HUES48 (cell line): ENCODE results near the gene HEG1.
"Not testable (repeated sequence)": the region's sequence is repeated elsewhere in the genome, so short reads cannot be mapped to it uniquely, and the experiment has no call there.

ENCODE experiments used
- H3K27ac ChIP-seq: one replicate; pipeline ENCODE4 v1.7.0; 2013; ENCODE audit warnings: low read depth, low read length, inconsistent platforms
- H3K27me3 ChIP-seq: 2 replicates; pipeline ENCODE4 v1.6.1; 2013; ENCODE audit warnings: mild to moderate bottlenecking, low read length; ENCODE audit not compliant: control insufficient read depth, insufficient read depth
- H3K36me3 ChIP-seq: 2 replicates; pipeline ENCODE4 v1.6.1; 2013; ENCODE audit warnings: low read length; ENCODE audit not compliant: control insufficient read depth, insufficient read depth
- H3K4me1 ChIP-seq: 2 replicates; pipeline ENCODE4 v1.6.1; 2013; ENCODE audit warnings: mild to moderate bottlenecking, low read length; ENCODE audit not compliant: control insufficient read depth, insufficient read depth
- H3K4me3 ChIP-seq: 2 replicates; pipeline ENCODE4 v1.5.1; 2013; ENCODE audit warnings: mild to moderate bottlenecking, low read depth, low read length
- H3K9ac ChIP-seq: 2 replicates; pipeline ENCODE4 v1.6.1; 2013; ENCODE audit warnings: mild to moderate bottlenecking, low read depth, low read length, moderate library complexity
- H3K9me3 ChIP-seq: 2 replicates; pipeline ENCODE4 v1.6.1; 2013; ENCODE audit warnings: low read length; ENCODE audit not compliant: control insufficient read depth, insufficient read depth

HEG1 gene

DNA sequence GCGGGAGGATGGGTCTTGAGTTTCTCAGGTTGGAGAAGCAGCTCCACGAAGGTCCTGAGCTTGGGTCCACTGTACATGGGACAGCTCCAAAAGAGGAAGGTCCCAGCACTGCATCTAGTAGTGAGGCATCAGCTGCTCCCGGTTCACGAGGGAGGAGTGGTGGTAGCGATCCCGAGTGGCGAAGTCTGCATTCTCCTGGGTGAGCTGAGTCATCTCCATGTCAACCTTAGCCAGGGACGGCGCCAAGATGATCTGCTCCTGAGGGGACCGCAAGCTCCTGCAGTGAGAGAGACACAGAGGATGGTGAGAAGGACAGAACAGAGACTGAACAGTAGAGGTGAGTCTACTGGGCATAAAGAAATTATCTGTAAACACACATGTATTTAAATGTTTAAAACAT is 28.0 kb upstream of the HEG1 start:
- Histone ChIP-seq H3K36me3 (peaks cover 25% of the 10 kb centered on the region; the same call in 1 of the 2 replicates), H3K27me3 (no peaks in the 10 kb centered on the region), H3K9me3 (no peaks in the 10 kb centered on the region), H3K9ac (no peak overlapping the region), H3K27ac (no peak overlapping the region), H3K4me1 (no peaks in the 10 kb centered on the region), H3K4me3 (no peak overlapping the region)

DNA sequence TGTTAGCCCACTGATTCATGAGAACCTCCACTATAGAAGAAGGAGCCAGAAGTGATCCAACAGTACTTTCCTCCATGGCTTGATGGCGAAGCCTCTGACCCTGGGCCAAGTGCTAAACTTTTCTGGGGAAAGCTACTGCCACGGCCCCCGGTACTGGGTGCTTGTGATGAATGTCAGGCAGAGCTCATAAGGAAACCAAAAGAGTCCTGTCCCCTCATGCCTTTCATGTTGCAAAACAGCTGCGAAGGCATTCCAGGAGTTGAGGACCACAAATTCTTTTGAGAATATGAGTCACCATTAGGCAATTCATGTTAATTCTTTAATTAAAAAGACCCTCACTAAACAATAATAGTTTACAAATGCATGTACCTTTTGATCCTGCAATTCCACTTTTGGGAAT is 26.5 kb upstream of the HEG1 start:
- not testable (repeated sequence) for H3K27me3 ChIP-seq, H3K4me3 ChIP-seq, H3K9me3 ChIP-seq, H3K4me1 ChIP-seq, H3K27ac ChIP-seq, H3K9ac ChIP-seq
- peaks cover 15% of the 10 kb centered on the region; the same call in 1 of the 2 replicates for H3K36me3 ChIP-seq

DNA sequence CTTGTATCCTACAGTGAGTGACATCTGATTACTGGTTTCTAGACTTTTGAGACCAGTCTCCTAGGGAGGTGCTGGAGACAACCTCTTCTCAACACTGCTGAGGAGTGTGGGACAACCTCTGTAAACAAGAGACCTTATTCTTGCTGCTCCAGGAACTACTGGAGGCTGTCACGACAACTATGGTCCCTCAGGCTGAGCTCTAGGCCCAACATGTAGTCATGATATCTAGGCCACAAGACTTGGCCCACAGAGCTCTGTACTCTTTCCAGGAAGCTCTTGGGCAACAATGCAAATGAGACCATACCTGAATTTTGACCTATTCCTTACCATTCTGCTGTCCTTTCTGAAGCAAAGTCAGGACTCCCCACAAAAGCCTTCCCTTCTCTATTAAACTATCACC is 24.3 kb upstream of the HEG1 start:
- peaks cover 14% of the 10 kb centered on the region; the same call in 1 of the 2 replicates for H3K36me3 ChIP-seq
- no peaks in the 10 kb centered on the region for H3K27me3 ChIP-seq
- H3K9ac ChIP-seq = no peak overlapping the region
- peaks cover 15% of the 10 kb centered on the region; the same call in 1 of the 2 replicates for H3K4me1 ChIP-seq
- no peak overlapping the region for H3K27ac ChIP-seq
- H3K9me3 ChIP-seq = no peaks in the 10 kb centered on the region
- H3K4me3 ChIP-seq = no peak overlapping the region

GRCh38 chr3:125079675-125080045 is 23.9 kb upstream of the HEG1 start:
- Histone ChIP-seq H3K9ac (no peak overlapping the region), H3K4me1 (peaks cover 15% of the 10 kb centered on the region; the same call in 1 of the 2 replicates), H3K27ac (no peak overlapping the region), H3K36me3 (peaks cover 14% of the 10 kb centered on the region; the same call in 1 of the 2 replicates), H3K4me3 (no peak overlapping the region), H3K27me3 (no peaks in the 10 kb centered on the region), H3K9me3 (no peaks in the 10 kb centered on the region)

DNA sequence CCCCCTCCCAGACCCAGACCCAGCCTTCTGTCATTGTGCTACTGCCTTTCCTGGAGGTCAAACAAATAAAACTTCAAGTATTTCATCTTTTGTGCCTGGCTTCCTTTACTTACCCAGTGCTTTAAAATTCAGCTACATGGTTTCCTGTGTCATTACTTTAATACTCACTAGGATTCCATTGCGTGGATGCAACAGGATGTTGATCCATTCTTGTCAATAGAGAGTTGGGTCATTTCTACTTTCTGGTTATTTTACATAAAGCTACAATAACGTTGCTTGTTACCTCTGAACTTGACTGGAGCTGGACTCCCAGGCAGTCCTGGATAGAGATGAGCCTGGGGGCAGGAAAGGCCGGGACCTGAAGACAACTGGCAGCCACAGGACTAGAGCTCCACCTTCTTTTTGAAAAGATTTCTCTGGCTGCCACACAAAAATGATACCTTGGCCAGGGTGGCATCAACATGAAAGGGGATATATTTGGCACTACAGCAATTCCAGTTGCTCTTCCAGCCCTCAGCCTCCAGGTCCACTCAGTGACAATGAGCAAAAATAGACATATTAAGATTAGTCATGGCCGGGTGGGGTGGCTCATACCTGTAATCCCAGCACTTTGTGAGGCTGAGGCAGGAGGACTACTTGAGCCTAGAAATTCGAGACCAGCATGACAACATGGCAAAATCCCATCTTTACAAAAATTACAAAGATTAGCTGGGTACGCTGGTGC is 23.3 kb upstream of the HEG1 start:
- Histone ChIP-seq H3K9ac (no peak overlapping the region), H3K36me3 (peaks cover 14% of the 10 kb centered on the region; the same call in 1 of the 2 replicates), H3K27ac (no peak overlapping the region), H3K4me3 (no peak overlapping the region), H3K4me1 (peaks cover 15% of the 10 kb centered on the region; the same call in 1 of the 2 replicates), H3K27me3 (no peaks in the 10 kb centered on the region), H3K9me3 (no peaks in the 10 kb centered on the region)

DNA sequence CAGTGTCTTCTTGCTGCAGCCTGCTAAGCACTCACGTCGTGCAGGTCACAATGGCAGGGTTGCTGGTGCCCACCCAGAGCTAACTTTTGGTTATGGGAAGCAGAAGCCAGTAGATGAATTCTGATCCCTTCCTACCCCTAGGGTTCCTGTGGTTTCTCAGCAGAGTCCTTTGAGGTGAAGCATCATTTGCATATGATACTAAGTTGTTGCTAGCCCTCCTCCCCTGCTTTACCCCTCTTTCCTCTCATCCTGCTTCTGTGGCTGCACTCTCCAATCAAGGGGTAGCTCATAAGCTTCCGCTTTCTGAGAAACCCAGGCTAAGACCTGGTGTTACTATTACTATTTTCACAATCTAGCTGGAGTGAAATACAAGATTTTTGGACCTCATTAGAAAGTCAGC is 22.1 kb upstream of the HEG1 start:
- Histone ChIP-seq H3K9ac (no peak overlapping the region), H3K4me3 (no peak overlapping the region), H3K27ac (no peak overlapping the region), H3K36me3 (peaks cover 12% of the 10 kb centered on the region; the same call in 1 of the 2 replicates), H3K4me1 (peaks cover 15% of the 10 kb centered on the region; the same call in 1 of the 2 replicates), H3K27me3 (no peaks in the 10 kb centered on the region), H3K9me3 (no peaks in the 10 kb centered on the region)

- Histone ChIP-seq H3K4me3 (no peak overlapping the region), H3K27ac (no peak overlapping the region), H3K4me1 (peaks cover 15% of the 10 kb centered on the region; the same call in 1 of the 2 replicates), H3K27me3 (no peaks in the 10 kb centered on the region), H3K36me3 (peaks cover 12% of the 10 kb centered on the region; the same call in 1 of the 2 replicates), H3K9ac (no peak overlapping the region), H3K9me3 (no peaks in the 10 kb centered on the region)
These were observed 20.7 kb upstream of the HEG1 start for GRCh38 chr3:125076464-125076863.

DNA sequence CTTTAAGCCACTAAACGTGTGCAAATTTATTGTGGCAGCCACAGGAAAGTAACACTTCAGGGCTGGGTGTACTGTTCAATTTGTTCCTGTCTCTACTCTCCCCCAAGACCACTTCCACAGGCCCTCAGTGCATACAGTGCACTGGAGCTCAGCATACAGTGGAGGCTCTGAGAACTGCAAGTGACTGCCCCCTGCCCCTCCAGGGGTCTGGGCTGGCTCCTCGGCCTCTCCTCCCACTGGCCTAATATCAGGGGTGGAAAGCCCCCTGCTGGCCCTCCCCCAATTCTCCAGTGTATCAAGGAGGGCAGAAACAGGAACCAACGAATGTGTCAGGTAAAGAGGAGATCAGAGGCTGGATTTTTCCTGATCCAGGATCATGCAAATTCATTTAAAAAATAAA is 19.9 kb upstream of the HEG1 start:
- Histone ChIP-seq H3K9ac (no peak overlapping the region), H3K9me3 (no peaks in the 10 kb centered on the region), H3K27me3 (no peaks in the 10 kb centered on the region), H3K36me3 (peaks cover 8% of the 10 kb centered on the region; the same call in 1 of the 2 replicates), H3K27ac (no peak overlapping the region), H3K4me1 (peaks cover 15% of the 10 kb centered on the region; the same call in 1 of the 2 replicates), H3K4me3 (no peak overlapping the region)

- H3K9me3 ChIP-seq = no peaks in the 10 kb centered on the region
- H3K4me1 ChIP-seq = peaks cover 15% of the 10 kb centered on the region; the same call in 1 of the 2 replicates
- H3K4me3 ChIP-seq = no peak overlapping the region
- no peaks in the 10 kb centered on the region for H3K36me3 ChIP-seq
- H3K27ac ChIP-seq = no peak overlapping the region
- H3K27me3 ChIP-seq = no peaks in the 10 kb centered on the region
- no peak overlapping the region for H3K9ac ChIP-seq
These were observed 17.7 kb upstream of the HEG1 start for GRCh38 chr3:125073390-125073905.

DNA sequence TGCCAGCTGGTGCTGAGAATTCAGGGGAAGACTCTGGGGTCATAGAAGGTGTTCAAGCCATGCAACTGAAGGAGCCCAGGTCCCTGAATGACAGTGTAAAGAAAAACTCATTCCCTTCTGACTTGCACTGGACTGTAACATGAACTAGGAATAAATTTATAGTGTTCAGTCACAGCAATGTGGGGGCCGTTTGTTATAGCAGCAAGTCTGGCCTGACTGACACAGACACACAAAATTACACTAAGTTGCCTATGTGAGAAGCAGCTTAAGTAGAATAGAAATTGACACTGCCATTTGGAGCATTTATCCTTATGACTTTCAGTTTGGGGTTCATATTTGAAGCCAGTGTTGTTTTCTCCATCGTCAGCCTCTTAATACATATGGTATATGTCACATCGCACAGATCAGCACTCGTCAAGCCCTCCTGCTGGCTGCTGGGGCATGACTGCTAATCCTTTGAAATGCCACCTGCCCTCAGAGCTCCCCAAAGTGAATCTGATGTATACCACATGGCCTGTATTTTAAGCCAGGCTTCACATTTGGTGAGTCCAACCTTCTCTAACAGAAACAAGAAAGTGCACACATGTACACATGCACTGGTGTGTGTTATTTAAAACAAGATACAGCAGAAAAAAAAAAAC is 17.1 kb upstream of the HEG1 start:
- H3K36me3 ChIP-seq = no peaks in the 10 kb centered on the region
- H3K4me1 ChIP-seq = peaks cover 10% of the 10 kb centered on the region; the same call in 1 of the 2 replicates
- H3K9ac ChIP-seq = no peak overlapping the region
- no peaks in the 10 kb centered on the region for H3K27me3 ChIP-seq
- no peak overlapping the region for H3K4me3 ChIP-seq
- no peaks in the 10 kb centered on the region for H3K9me3 ChIP-seq
- no peak overlapping the region for H3K27ac ChIP-seq

DNA sequence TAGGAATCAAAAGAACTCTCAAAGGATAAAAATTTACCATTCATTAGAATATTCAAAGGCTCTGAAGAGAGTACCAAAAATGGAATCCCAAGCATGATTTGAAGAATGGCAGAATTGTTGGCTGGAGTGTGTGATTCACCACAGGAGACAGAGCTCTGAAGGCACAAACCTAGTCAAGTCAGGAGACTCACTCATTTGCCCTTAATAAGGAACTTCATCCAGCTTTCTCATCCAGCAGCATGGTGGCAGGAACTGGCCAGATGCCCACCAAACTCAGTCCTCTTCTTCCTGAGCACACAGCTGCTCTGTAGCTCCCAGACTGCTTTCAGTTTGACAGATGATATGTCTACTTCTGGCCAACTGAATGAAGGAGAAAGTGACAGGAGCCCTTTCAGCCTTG is 16.5 kb upstream of the HEG1 start:
- H3K36me3 ChIP-seq = no peaks in the 10 kb centered on the region
- peaks cover 13% of the 10 kb centered on the region; the same call in 1 of the 2 replicates for H3K4me1 ChIP-seq
- H3K9ac ChIP-seq = no peak overlapping the region
- H3K27me3 ChIP-seq = no peaks in the 10 kb centered on the region
- H3K4me3 ChIP-seq = no peak overlapping the region
- no peaks in the 10 kb centered on the region for H3K9me3 ChIP-seq
- H3K27ac ChIP-seq = no peak overlapping the region
